ENCODE results near the gene CRYBG2.

CRYBG2 gene

GRCh38 chr1:26283871-26284596 is 69.9 kb downstream of the CRYBG2 start:
- in situ Hi-C loops (cut with HindIII; ENCODE audit: low sequenced_read_pairs) = no loop called here

GRCh38 chr1:26283279-26283853 is 70.6 kb downstream of the CRYBG2 start:
- in situ Hi-C loops (cut with HindIII; ENCODE audit: low sequenced_read_pairs) = no loop called here

DNA sequence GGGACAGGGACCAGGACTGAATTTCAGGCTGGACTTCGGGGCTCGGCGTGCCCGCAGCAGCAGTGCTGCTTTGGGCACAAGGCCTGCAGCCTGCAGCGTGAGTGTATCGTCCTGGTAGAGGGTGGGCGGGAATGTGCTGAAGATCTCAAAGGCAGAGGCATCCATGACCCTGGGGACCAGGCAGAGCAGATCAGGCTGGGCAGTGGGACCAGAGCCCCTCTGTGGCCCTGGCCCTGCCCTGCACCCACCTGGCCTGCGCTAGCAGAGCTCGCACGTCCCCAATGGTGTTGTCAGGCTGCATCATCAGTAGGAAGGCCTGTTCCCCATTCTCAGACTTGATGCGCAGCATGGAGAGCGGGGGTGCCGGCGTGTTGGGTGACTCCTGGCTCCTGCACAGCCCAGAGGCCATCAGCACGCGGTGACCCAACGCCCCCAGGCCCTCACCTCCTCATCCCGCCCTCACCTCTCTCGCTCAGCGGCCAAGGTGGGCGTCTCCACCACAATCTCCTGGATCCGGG is 71.5 kb downstream of the CRYBG2 start:
- in situ Hi-C loops (cut with HindIII; ENCODE audit: low sequenced_read_pairs) = no loop called here

DNA sequence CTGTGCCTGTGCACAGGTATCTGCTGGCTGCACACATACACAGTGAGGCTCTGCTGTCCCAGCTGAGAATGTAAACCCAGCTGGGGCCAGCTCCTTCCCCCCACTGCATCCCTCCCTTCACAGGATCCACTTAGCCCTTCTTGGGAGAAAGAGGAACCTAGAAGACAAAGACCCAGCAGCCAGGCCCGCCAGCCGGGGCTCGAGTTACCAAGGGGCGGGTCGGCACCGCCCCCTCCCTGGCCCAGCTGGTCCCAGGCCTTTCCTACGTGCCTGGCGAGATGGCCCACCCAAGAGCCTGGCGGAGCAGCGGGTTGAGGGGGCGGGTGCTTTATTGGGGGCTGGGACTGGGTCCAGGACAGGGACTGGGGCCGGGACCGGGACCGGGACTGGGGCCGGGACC is 72.0 kb downstream of the CRYBG2 start:
- in situ Hi-C loops (cut with HindIII; ENCODE audit: low sequenced_read_pairs) = no loop called here

DNA sequence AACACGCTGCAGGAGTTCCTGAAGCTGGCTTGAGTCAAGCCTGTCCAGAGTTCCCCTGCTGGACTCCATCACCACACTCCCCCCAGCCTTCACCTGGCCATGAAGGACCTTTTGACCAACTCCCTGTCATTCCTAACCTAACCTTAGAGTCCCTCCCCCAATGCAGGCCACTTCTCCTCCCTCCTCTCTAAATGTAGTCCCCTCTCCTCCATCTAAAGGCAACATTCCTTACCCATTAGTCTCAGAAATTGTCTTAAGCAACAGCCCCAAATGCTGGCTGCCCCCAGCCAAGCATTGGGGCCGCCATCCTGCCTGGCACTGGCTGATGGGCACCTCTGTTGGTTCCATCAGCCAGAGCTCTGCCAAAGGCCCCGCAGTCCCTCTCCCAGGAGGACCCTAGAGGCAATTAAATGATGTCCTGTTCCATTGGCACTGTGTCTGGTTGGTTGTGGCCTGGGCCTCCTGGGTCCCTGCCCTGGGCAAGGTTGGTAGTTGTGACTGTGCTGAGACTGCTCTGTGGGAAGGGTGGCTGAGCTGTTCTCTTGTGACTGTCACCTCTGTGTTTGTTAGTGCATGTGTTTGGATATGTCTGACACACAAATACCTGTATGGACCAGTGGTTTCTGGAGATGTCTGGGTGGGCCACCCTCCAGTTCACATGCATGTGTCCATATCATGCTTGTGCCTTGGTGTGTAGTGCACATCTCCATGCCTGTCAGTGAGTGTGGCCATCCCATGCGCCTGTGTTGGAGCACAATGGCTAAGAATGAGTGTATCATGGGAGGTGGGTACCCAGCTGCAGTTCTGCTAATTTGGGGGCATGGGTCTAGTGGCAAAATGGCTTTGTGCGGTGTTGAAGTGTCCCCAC is 72.6 kb downstream of the CRYBG2 start:
- in situ Hi-C loops (cut with HindIII; ENCODE audit: low sequenced_read_pairs) = no loop called here

DNA sequence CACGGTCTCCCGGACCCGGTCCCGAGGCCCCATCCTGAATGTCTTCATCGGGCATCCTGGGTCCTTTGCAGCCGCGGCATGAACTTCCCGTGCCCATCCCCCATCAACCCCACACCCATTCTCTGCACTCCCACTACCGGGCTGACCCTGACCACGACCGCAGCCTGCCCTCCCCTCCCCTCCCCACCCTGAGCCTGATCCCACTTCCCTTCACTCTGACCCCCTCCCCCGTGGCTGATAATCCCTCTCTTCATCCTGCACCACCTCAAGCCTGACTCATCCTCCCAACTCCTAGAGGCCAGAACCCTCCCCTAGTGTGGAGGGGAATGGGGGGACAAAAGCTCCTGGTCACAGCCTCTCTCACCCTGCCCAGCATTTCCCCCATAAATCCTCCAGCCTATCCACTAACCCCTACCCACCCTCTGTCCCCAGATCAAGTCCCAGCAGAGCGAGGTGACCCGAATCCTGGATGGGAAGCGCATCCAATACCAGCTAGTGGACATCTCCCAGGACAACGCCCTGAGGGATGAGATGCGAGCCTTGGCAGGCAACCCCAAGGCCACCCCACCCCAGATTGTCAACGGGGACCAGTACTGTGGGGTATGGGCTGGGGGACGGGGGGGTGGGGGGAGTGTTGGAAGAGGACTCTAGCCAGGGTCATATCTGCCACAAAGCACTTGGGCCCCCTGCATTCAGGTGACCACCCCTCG is 73.4 kb downstream of the CRYBG2 start:
- in situ Hi-C loops (cut with HindIII; ENCODE audit: low sequenced_read_pairs) = no loop called here

DNA sequence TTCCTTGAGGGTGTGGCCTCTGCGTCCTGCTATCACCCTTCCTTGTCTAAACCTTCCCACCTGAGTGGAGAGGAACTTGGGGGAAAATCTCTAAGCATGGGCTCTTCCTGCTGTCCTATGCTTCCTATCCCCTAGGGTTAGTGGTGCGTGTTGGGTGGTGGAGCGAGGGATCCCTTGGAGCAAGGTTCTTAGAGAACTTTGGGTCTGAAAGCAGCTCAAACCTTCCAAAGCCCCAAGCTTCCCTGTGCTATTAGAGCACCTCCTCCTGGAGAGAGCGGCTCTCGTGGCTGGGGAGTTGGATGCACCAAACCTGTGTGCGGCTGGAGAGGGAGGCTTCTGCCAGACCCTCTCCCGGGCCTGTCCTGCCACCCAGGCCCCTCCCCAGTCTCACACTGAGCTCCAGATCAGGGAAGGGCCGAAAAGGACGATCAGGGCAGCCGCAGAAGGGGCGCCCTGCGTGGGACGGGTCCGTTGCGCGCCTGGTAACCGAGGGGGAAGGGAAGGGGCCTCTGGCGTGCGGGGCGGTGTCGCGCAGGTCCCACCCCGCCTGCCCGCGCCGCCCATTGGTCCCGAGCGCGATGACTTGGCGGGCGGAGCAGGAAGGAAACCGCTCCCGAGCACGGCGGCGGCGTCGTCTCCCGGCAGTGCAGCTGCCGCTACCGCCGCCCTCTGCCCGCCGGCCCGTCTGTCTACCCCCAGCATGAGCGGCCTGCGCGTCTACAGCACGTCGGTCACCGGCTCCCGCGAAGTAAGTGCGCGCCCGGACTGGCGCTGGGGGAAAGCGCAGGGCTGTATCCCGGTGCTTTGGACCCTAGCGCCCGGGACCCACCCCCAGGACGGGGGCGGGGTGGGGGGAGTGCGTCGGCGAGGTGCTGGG is 74.2 kb downstream of the CRYBG2 start, which contains the start of gene SH3BGRL3:
SH3BGRL3 (plus strand) TSS at position 631 of the 877 bp plus-strand sequence; CDS start at position 701, 70 bp downstream.
- in situ Hi-C loops (cut with HindIII; ENCODE audit: low sequenced_read_pairs) = no loop called here

DNA sequence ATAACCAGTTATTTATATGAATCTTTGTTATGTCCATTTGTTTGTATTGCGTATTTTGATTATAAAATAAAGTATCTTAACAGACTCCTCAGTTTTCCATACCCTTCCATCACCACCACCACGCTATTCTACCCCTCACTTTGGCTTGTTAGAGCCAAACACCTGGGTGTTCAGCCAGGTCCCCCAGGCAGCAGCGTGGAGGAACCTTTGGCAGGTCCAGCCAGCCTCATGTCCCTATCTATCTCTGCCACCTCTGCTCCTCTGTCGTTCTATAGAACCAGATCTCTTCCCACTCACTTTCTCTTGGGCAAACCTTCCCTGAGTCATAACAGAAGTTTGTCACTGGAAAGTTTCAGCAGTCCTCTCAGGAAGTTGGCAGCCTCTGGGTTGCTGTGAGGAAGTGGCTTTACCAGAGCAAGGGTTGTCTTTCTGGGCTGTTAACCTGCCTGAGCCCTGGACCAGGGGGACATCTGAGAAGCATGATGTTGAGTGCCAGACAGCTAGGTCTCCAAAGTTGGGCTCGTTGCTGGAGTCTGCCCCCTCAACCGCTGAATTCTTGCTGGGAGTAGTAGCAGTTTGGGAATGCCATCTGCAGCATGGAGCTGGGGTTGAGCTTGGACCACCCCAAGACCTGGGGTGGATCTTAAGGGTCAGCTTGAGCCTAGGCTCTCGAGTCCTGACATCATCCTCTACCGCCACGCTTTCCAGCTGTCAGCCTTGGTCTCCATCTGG is 75.0 kb downstream of the CRYBG2 start:
- in situ Hi-C loops (cut with HindIII; ENCODE audit: low sequenced_read_pairs) = no loop called here

GRCh38 chr1:26278303-26278702 is 75.6 kb downstream of the CRYBG2 start:
- in situ Hi-C loops (cut with HindIII; ENCODE audit: low sequenced_read_pairs) = no loop called here

DNA sequence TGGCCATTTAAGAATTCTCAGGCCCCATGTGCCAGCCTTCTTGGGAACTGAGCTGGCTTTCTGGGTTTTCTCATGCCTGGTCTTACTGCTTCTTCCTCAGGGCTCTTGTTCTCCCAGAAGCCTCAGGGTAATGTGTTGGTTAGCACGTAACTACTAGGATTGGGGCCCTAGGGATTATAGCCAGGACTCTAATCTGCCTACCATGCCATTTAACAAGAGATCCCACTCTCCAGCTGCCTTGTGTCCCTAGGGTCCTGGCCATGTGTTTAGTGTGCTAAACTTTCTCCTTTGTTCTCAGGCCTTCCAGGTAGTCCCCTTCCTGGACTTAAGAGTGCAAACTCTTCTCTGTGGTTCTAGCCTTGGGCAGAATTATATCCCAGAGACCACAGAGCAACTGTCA is 76.2 kb downstream of the CRYBG2 start:
- in situ Hi-C loops (cut with HindIII; ENCODE audit: low sequenced_read_pairs) = no loop called here

GRCh38 chr1:26277261-26277661 is 76.7 kb downstream of the CRYBG2 start:
- in situ Hi-C loops (cut with HindIII; ENCODE audit: low sequenced_read_pairs) = no loop called here

- in situ Hi-C loops (cut with HindIII; ENCODE audit: low sequenced_read_pairs) = no loop called here
These were observed 77.5 kb downstream of the CRYBG2 start for GRCh38 chr1:26276432-26276838.

- in situ Hi-C loops (cut with HindIII; ENCODE audit: low sequenced_read_pairs) = no loop called here
These were observed 78.1 kb downstream of the CRYBG2 start for GRCh38 chr1:26275580-26276431.

DNA sequence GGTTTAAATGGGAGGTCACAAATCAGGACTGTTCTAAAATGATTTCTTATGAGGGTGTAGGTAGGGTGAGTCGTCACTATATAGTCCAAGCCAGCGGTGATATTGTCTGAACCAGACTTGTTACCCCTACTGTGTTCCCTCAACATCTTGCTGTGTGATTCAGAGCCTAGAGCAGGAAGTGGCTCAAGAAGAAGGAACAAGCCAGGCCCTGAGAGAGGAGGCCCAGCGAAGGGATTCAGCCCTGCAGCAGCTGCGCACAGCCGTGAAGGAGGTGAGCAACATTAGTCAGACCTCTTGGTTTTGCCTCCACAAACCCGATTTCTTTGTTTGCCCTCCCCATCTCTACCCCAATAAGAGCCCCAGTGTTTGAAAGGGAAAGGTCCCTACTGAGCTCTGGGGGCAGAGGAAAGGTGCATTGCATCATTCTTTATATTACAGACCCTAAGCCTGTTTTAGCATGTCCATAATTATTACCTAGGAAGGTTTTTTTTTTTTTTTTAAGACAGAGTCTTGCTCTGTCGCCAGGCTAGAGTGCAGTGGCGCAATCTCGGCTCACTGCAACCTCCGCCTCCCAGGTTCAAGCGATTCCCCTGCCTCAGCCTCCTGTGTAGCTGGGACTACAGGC is 79.0 kb downstream of the CRYBG2 start:
- in situ Hi-C loops (cut with HindIII; ENCODE audit: low sequenced_read_pairs) = loop anchor here (5.0 kb wide), 2 partner anchors 63 to 87 kb away; no protein-coding TSS in a partner anchor

All from endothelial cell of hepatic sinusoid (primary cell).